Suppressor macrophage treated with lipopolysaccharide for 4 hours (primary cell): Measurements from ENCODE around the gene ERN1.

Experiments used
- DNase-seq: peaks from one replicate; pipeline ENCODE4 v3.0.0-alpha.2; 2020

ERN1 gene

GRCh38 chr17:64107500-64108236, 22.3 kb downstream of the ERN1 start:
- DNase-seq, result no peak

- DNase-seq, result no peak
Observed at GRCh38 chr17:64106918-64107317, 23.0 kb downstream of the ERN1 start.

GRCh38 chr17:64103391-64104364, 26.3 kb downstream of the ERN1 start:
- DNase-seq, result peak; percentile 63

- no peak for DNase-seq
Observed at GRCh38 chr17:64102627-64103390, 27.1 kb downstream of the ERN1 start.

- DNase-seq, result no peak
Observed at GRCh38 chr17:64099543-64099942, 30.4 kb downstream of the ERN1 start.

- DNase-seq, result peak; percentile 50
Observed at GRCh38 chr17:64097196-64097936, 32.6 kb downstream of the ERN1 start.

GRCh38 chr17:64096037-64096436, 33.9 kb downstream of the ERN1 start:
- no peak for DNase-seq

GRCh38 chr17:64095144-64095882, 34.6 kb downstream of the ERN1 start:
- DNase-seq, result no peak

- DNase-seq, result no peak
Observed at GRCh38 chr17:64094412-64094811, 35.5 kb downstream of the ERN1 start.

- DNase-seq, result peak; percentile 32
Observed at GRCh38 chr17:64092952-64093451, 36.9 kb downstream of the ERN1 start.

- peak; percentile 85 for DNase-seq
Observed at GRCh38 chr17:64092113-64092512, 37.8 kb downstream of the ERN1 start.

- DNase-seq, result no peak
Observed at GRCh38 chr17:64091571-64091970, 38.4 kb downstream of the ERN1 start.

- DNase-seq, result peak; percentile 78
Observed at GRCh38 chr17:64091116-64091515, 38.8 kb downstream of the ERN1 start.

GRCh38 chr17:64090144-64090543, 39.8 kb downstream of the ERN1 start:
- DNase-seq, result no peak

- no peak for DNase-seq
Observed at GRCh38 chr17:64087252-64088005, 42.5 kb downstream of the ERN1 start.

- peak; percentile 12 for DNase-seq
Observed at GRCh38 chr17:64085650-64086005, 44.3 kb downstream of the ERN1 start.

GRCh38 chr17:64084940-64085649, 44.8 kb downstream of the ERN1 start:
- DNase-seq, result no peak

GRCh38 chr17:64084086-64084939, 45.6 kb downstream of the ERN1 start:
- DNase-seq, result peak; percentile 55

GRCh38 chr17:64083563-64084085, 46.3 kb downstream of the ERN1 start:
- no peak for DNase-seq
